Lung (tissue), 12 donors: ENCODE data around the gene CCDC159. TPM values are rescaled to one million over a fixed set of nuclear protein-coding genes. Genes with fewer than 3 reads are reported as not detected.
A peak's percentile ranks its signal among the peaks of the same experiment; 100 is the strongest.

ENCODE experiments used
- ATAC-seq: fragments of 200-7000 bp; cut with Tn5 transposase; one replicate; pipeline ENCODE4 v1.9.1; 2020; ENCODE audit warnings: moderate number of reproducible peaks; ENCODE audit not compliant: insufficient read depth, low FRiP score
- DNase-seq, 3 donors: peaks; one replicate each; pipeline ENCODE4 v3.0.0-alpha.2; 2013 to 2017
- H3K27ac ChIP-seq, 2 donors: one replicate each; pipeline ENCODE4 v1.5.1; 2013; ENCODE audit warnings: mild to moderate bottlenecking in 2 of 2, moderate library complexity in 2 of 2, control low read depth in 1 of 2, inconsistent platforms in 1 of 2, low read depth in 1 of 2, low read length in 1 of 2
- H3K27me3 ChIP-seq, 3 donors: one replicate each; pipeline ENCODE4 v1.5.1; 2013; ENCODE audit warnings: low read length in 2 of 3; ENCODE audit not compliant: control insufficient read depth in 3 of 3, insufficient read depth in 3 of 3
- H3K36me3 ChIP-seq, 4 donors: one replicate each; pipeline ENCODE4 v1.5.1; 2013; ENCODE audit warnings: low read length in 4 of 4, mild to moderate bottlenecking in 1 of 4, moderate library complexity in 1 of 4; ENCODE audit not compliant: control insufficient read depth in 4 of 4, insufficient read depth in 4 of 4
- H3K4me1 ChIP-seq, 5 donors: one replicate each; pipeline ENCODE4 v1.5.1; 2013; ENCODE audit warnings: low read length in 5 of 5, mild to moderate bottlenecking in 2 of 5, moderate library complexity in 1 of 5; ENCODE audit not compliant: control insufficient read depth in 5 of 5, insufficient read depth in 5 of 5
- H3K4me3 ChIP-seq: one replicate; pipeline ENCODE4 v1.5.1; 2013; ENCODE audit warnings: mild to moderate bottlenecking, control low read depth, moderate library complexity
- H3K9ac ChIP-seq, 2 donors: one replicate each; pipeline ENCODE4 v1.5.1; 2013; ENCODE audit warnings: low read length in 2 of 2, control low read depth in 1 of 2; ENCODE audit not compliant: insufficient read depth in 1 of 2
- H3K9me3 ChIP-seq, 4 donors: one replicate each; pipeline ENCODE4 v1.5.1; 2013; ENCODE audit warnings: low read length in 3 of 4, mild to moderate bottlenecking in 1 of 4, moderate library complexity in 1 of 4; ENCODE audit not compliant: control insufficient read depth in 4 of 4, insufficient read depth in 3 of 4
- CTCF ChIP-seq: IDR thresholded peaks from 2 replicates; pipeline ENCODE4 v1.5.1; 2012; ENCODE audit warnings: mild to moderate bottlenecking; ENCODE audit errors: control extremely low read depth, extremely low read depth
- WGBS, 2 donors: extraction: QIAGEN DNeasy Blood & Tissue Kit; methylation state at CpG; one replicate each; pipeline ENCODE4 v1.1.7; 2013; 5-methylcytosine and 5-hydroxymethylcytosine counted together
- polyA plus RNA-seq, 2 donors: library from polyadenylated mRNA; stranded (reverse); fragments of 200-250 nt; gene quantifications; one replicate each; pipeline ENCODE4 v1.2.1, GENCODE V29; 2013
- total RNA-seq, 2 donors: library from RNA; depleted of rRNA in 1 of 2; stranded (reverse); fragments of >200 nt in 1 of 2; gene quantifications; one replicate each; pipeline ENCODE4 v1.2.1, GENCODE V29; 2014 to 2021
- donor health status: control.
- donor health status: control.
- donor health status: Bipolar disorder and iron deficiency.
- donor health status: healthy.
- donor health status: DM: yes; HTN: yes; CAD: no.

The CCDC159 gene
- total and polyA plus RNA-seq, 4 donors = 25.8 to 55.2 (median 33.7) TPM

- no peaks in the 10 kb centered on the region for H3K9me3 ChIP-seq
- peak overlapping the region in 1 of 2 donors; percentile 89 for H3K9ac ChIP-seq
- ATAC-seq (no peak), DNase-seq (no peak)
- WGBS, 2 donors = 84 to 90% methylated on average over 6 of the region's 6 CpGs
- peak overlapping the region in 1 of 2 donors; percentile 44 for H3K27ac ChIP-seq
- no peak for TF ChIP-seq CTCF
- H3K4me3 ChIP-seq = no peak overlapping the region
- peaks cover 0 to 5% (median 3%) of the 10 kb centered on the region in 4 donors for H3K36me3 ChIP-seq
- peaks cover 0 to 16% (median 6%) of the 10 kb centered on the region in 5 donors for H3K4me1 ChIP-seq
- peaks cover 0 to 4% (median 0%) of the 10 kb centered on the region in 3 donors for H3K27me3 ChIP-seq
Measured at GRCh38 chr19:11356074-11356397, 9.7 kb downstream of the CCDC159 start.

- H3K27me3 ChIP-seq = peaks cover 0 to 4% (median 0%) of the 10 kb centered on the region in 3 donors
- peaks cover 0 to 10% (median 3%) of the 10 kb centered on the region in 4 donors for H3K36me3 ChIP-seq
- H3K9me3 ChIP-seq = no peaks in the 10 kb centered on the region
- H3K27ac ChIP-seq = no peak overlapping the region
- no peak for TF ChIP-seq CTCF
- ATAC-seq = no peak
- H3K9ac ChIP-seq = no peak overlapping the region
- no peak overlapping the region for H3K4me3 ChIP-seq
- H3K4me1 ChIP-seq = peaks cover 0 to 16% (median 6%) of the 10 kb centered on the region in 5 donors
- WGBS, 2 donors = 75 to 85% methylated on average over 11 of the region's 11 CpGs
- peak in 1 of 3 donors; percentile 47 for DNase-seq
Measured at GRCh38 chr19:11356676-11357550, 10.6 kb downstream of the CCDC159 start.

DNA sequence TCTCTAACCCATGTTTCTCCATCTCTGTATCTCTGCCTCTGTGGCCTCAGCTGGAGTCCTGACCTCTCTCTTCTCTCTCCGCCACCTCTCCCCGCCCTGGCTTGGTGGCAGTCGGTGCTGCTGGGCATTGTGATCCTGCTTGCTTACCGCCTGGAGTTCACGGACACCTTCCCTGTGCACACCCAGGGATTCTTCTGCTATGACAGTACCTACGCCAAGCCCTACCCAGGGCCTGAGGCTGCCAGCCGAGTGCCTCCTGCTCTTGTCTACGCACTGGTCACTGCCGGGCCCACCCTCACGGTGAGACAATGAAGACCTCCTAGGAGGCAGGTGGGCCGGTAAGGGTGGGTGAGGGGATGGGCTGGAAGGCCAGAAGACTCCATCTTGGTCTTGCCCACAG, 13.1 kb downstream of the CCDC159 start:
- WGBS, 2 donors = 91 to 93% methylated on average over 11 of the region's 11 CpGs
- DNase-seq (no peak), ATAC-seq (no peak)
- H3K27me3 ChIP-seq = peaks cover 0 to 4% (median 0%) of the 10 kb centered on the region in 3 donors
- no peak overlapping the region for H3K9ac ChIP-seq
- H3K4me1 ChIP-seq = peaks cover 0 to 16% (median 6%) of the 10 kb centered on the region in 5 donors
- no peaks in the 10 kb centered on the region for H3K9me3 ChIP-seq
- H3K4me3 ChIP-seq = no peak overlapping the region
- TF ChIP-seq CTCF = no peak
- H3K27ac ChIP-seq = no peak overlapping the region
- peaks cover 0 to 26% (median 6%) of the 10 kb centered on the region in 4 donors for H3K36me3 ChIP-seq
